ENCODE results near the gene FHIT. TPM values are rescaled to one million over a fixed set of nuclear protein-coding genes. Genes with fewer than 3 reads are reported as not detected.

FHIT gene
- total RNA-seq, 1 donor from 2014 or later: 11.7 TPM

GRCh38 chr3:59970796-59971195 is 1280.5 kb downstream of the FHIT start:
- Mint-ChIP-seq H3K4me1 (ENCODE audit: unreplicated experiment) (no peaks in the 10 kb centered on the region), H3K27ac (no peak overlapping the region)

GRCh38 chr3:59970376-59970775 is 1280.9 kb downstream of the FHIT start:
- DNase-seq (ENCODE audit: extremely low spot score, unreplicated experiment): no peak
- H3K4me3 Mint-ChIP-seq: no peak overlapping the region
- H3K27ac Mint-ChIP-seq: no peak overlapping the region
- H3K36me3 Mint-ChIP-seq: no peaks in the 10 kb centered on the region
- no peak for TF ChIP-seq CTCF (conservative IDR thresholded peaks at IDR 0.05)
- no peaks in the 10 kb centered on the region for H3K4me1 Mint-ChIP-seq (ENCODE audit: unreplicated experiment)
- peaks cover 5% of the 10 kb centered on the region for H3K9me3 Mint-ChIP-seq
- peaks cover 17% of the 10 kb centered on the region for H3K27me3 Mint-ChIP-seq

More at GRCh38 chr3:59970796-59971195, 1280.5 kb downstream of the FHIT start:
- DNase-seq (ENCODE audit: extremely low spot score, unreplicated experiment): no peak
- no peak for TF ChIP-seq CTCF (conservative IDR thresholded peaks at IDR 0.05)
- Mint-ChIP-seq H3K4me3 (no peak overlapping the region), H3K27me3 (peaks cover 15% of the 10 kb centered on the region), H3K9me3 (peaks cover 5% of the 10 kb centered on the region), H3K36me3 (no peaks in the 10 kb centered on the region)

- no peak for DNase-seq (ENCODE audit: extremely low spot score, unreplicated experiment)
Observed at GRCh38 chr3:59968513-59969045, 1282.7 kb downstream of the FHIT start.

GRCh38 chr3:59963676-59964075 is 1287.6 kb downstream of the FHIT start:
- no peak overlapping the region for H3K4me3 Mint-ChIP-seq
- peaks cover 12% of the 10 kb centered on the region for H3K9me3 Mint-ChIP-seq
- no peaks in the 10 kb centered on the region for H3K4me1 Mint-ChIP-seq (ENCODE audit: unreplicated experiment)
- H3K27ac Mint-ChIP-seq: no peak overlapping the region
- H3K27me3 Mint-ChIP-seq: peaks cover 33% of the 10 kb centered on the region
- TF ChIP-seq CTCF (conservative IDR thresholded peaks at IDR 0.05): no peak
- DNase-seq (ENCODE audit: extremely low spot score, unreplicated experiment): no peak
- H3K36me3 Mint-ChIP-seq: peaks cover 4% of the 10 kb centered on the region

More at GRCh38 chr3:59968513-59969045, 1282.7 kb downstream of the FHIT start:
- TF ChIP-seq CTCF (conservative IDR thresholded peaks at IDR 0.05): peak; percentile 29
- no peaks in the 10 kb centered on the region for H3K4me1 Mint-ChIP-seq (ENCODE audit: unreplicated experiment)
- no peak overlapping the region for H3K27ac Mint-ChIP-seq
- peaks cover 17% of the 10 kb centered on the region for H3K27me3 Mint-ChIP-seq
- no peak overlapping the region for H3K4me3 Mint-ChIP-seq
- peaks cover 5% of the 10 kb centered on the region for H3K9me3 Mint-ChIP-seq
- no peaks in the 10 kb centered on the region for H3K36me3 Mint-ChIP-seq

GRCh38 chr3:59957150-59957549 is 1294.1 kb downstream of the FHIT start:
- peaks cover 15% of the 10 kb centered on the region for H3K36me3 Mint-ChIP-seq
- no peak for DNase-seq (ENCODE audit: extremely low spot score, unreplicated experiment)
- H3K27ac Mint-ChIP-seq: no peak overlapping the region
- TF ChIP-seq CTCF (conservative IDR thresholded peaks at IDR 0.05): no peak
- peaks cover 12% of the 10 kb centered on the region for H3K9me3 Mint-ChIP-seq
- peaks cover 63% of the 10 kb centered on the region for H3K27me3 Mint-ChIP-seq
- H3K4me1 Mint-ChIP-seq (ENCODE audit: unreplicated experiment): no peaks in the 10 kb centered on the region
- H3K4me3 Mint-ChIP-seq: no peak overlapping the region

GRCh38 chr3:59953104-59953503 is 1298.1 kb downstream of the FHIT start:
- Mint-ChIP-seq H3K9me3 (peaks cover 12% of the 10 kb centered on the region), H3K36me3 (peaks cover 11% of the 10 kb centered on the region), H3K27ac (no peak overlapping the region), H3K4me3 (no peak overlapping the region), H3K4me1 (ENCODE audit: unreplicated experiment) (no peaks in the 10 kb centered on the region), H3K27me3 (peaks cover 52% of the 10 kb centered on the region)
- no peak for DNase-seq (ENCODE audit: extremely low spot score, unreplicated experiment)
- TF ChIP-seq CTCF (conservative IDR thresholded peaks at IDR 0.05): no peak
